ENCODE results near the gene ERCC6.

The ERCC6 gene

DNA sequence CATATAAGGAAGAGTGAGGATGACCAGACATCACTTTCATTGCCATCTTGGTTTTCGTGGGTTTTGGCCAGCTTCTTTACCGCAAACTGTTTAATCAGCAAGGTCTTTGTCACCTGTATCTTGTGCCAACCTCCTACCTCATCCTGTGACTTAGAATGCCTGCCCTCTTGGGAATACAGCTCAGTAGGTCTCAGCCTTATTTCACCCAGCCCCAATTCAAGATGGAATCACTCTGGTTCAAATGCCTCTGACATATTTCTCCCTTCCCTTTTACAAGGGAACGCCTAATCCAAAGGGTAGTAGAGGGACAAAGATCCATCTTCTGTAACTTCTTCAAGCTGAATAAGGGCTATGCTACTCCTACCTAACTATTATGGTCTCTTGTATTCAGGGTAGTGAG, 4.7 kb upstream of the ERCC6 start:
- DNase-seq: no peak

DNA sequence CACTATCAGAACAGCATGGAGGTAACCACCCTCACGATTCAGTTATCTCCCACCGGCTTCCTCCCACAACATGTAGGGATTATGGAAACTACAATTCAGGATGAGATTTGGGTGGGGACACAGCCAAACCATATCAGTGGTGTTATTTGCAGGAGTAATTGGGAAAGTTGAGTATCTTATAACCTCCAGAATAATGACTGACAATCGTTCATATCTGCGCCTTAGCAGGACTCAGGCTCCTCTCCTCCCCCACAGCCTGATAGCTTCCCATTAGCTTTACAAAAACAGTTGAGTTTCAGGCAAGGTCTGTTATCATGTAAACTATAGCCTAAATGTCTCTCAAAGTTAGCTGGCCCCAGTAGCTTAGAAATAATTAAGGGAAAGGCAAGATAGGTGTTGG, 3.4 kb upstream of the ERCC6 start:
- no peak for DNase-seq

- no peak for DNase-seq
Measured at GRCh38 chr10:49541762-49542161, 2.8 kb upstream of the ERCC6 start.

- no peak for DNase-seq
Measured at GRCh38 chr10:49540056-49540797, 1.3 kb upstream of the ERCC6 start.

DNA sequence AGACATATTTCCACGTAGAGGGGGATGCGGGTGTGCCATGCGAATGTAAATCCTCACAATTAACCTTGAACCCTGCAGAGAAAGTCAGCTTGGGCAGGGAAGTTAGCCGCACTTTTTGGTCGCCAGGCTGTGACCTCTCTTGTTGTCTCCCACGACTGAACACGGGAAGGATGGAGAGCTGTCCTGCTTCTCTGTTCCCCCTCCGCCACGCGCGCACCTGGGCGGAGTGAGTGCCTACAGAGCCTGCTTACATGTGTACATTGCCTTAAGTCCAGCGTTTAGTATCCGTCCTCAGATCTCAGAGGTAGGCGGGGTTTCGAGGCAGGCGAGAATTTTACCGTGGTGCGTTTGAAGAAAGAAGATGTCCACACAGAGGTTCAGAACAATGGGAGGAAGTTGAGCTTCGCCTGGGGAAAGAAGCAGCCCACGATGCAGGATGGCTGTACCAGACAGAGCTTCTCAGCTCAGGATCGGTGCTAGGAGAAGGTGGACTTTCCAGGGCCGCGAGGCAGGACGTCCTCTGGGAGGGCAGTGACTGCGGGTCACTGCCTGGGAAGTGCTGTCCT, 482 bp upstream of the ERCC6 start:
- peak in 1 of 2 experiments; percentile 3 for DNase-seq

- DNase-seq: no peak
Measured at GRCh38 chr10:49534670-49535381, 4.1 kb downstream of the ERCC6 start.

DNA sequence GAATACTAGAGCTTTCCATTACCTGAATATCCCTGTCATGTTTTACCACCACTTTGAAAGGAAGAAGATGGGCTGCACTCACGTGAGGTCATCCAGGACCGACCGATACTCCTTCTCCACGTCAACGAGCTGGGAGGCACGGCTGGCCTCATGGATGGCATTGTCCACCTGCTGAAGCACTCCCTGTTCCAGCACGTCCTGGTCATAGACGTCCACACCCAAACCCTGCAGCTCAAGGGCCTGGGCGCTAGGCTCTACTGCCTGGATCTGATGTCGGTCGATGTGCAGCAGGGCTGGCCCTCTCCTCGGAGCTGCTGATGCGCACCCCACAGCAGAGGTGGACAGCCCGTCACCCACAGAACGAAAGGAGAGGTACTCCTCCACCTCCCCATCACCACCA, 6.5 kb downstream of the ERCC6 start:
- no peak for DNase-seq

GRCh38 chr10:49528977-49529506, 9.9 kb downstream of the ERCC6 start:
- no peak for DNase-seq

DNA sequence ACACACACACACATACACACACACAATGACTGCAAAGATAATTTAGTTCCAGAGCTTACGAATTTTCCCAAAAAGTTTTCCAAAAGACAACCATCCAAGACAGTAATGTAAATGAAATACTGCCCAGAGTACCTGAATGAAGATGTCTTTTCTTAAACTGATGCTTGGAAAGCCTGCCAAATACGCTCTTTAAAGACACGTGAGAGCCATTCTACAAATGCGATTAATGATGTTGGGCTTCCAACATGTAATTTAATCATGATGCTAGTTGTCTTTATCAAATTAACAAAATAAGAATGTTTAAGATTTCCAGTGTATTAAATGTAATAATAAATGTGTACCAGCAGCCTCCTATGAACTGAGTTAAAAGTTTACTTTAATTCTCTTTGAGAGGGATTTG, 11.1 kb downstream of the ERCC6 start:
- DNase-seq: no peak

GRCh38 chr10:49527061-49527460, 11.9 kb downstream of the ERCC6 start:
- no peak for DNase-seq

DNA sequence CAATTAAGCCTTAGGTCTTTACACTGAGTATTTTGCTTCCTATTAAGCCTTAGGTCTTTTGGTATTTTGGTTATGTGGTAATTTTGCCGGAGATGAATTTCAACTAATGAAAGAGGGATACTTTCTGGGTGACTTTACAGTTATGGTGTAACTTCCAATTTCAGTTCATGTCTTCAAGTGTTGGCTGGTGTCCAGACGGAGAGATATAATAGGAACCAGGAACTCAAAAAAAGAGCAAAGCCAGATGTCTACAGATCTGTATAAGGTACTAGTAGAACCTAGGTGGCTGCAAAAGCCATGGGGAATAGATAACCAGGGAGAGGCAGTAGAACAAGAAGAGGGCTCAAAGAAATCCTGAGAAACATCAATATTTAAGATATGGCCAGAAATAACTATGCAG, 12.3 kb downstream of the ERCC6 start:
- DNase-seq: no peak

DNA sequence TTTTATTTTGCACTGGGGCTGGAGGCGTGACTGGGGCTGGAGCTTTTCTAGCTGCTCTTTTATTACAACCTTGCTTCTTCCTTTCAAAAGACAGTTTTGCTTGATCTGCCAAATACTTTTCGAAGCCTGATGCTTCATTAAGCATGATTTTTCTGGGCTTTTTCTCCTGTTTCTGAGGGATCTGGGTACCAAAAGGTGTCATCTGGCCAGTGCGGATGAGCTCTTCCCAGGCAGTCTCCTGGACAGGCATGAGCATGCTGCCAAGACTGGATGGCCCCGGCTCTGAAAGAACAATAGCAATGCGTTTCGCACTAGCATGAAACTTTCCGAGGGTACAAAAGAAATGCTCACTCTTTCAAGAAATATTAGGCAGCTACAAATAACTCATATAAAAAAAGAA, 14.4 kb downstream of the ERCC6 start:
- DNase-seq: no peak

- no peak for DNase-seq
Measured at GRCh38 chr10:49523301-49523700, 15.6 kb downstream of the ERCC6 start.

DNA sequence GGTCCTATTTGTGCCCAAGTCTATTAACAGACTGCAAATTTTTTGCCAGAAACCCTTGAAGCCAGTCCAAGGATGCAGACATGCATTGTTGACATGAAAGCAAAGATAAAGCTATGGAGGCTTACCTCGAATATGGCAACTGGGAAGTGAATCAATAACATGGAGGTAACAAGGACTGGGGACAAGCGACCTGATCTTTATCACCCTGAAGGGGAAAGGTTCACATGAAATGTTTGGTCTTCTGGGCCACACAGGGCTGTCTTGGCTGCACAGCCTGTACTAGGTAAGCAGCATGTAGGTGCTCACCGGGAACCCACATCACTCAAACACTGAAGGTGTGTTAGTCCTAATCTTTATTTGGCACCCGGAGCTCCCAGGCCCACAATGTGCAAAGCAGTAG, 17.9 kb downstream of the ERCC6 start:
- DNase-seq: no peak

- DNase-seq: no peak
Measured at GRCh38 chr10:49520122-49520775, 18.7 kb downstream of the ERCC6 start.

DNA sequence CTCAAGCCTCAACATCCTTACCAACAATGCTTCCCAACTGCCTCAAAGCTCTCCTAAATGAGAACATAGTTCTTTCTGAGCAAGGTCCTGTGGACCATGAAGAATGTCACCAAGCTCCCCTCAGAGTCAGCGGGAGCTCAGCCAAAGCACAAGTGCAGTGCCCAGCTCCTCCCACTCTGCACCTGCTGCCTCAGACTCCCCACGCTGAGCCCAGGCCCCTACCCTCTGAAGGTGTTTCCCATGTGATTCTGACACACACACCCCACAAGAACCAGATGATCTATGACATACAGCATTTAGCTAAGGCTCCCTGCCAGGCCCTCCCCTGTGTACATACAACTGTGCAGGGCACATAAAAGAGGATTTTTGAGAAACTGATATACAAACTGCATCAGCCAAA, 19.2 kb downstream of the ERCC6 start:
- DNase-seq: no peak

DNA sequence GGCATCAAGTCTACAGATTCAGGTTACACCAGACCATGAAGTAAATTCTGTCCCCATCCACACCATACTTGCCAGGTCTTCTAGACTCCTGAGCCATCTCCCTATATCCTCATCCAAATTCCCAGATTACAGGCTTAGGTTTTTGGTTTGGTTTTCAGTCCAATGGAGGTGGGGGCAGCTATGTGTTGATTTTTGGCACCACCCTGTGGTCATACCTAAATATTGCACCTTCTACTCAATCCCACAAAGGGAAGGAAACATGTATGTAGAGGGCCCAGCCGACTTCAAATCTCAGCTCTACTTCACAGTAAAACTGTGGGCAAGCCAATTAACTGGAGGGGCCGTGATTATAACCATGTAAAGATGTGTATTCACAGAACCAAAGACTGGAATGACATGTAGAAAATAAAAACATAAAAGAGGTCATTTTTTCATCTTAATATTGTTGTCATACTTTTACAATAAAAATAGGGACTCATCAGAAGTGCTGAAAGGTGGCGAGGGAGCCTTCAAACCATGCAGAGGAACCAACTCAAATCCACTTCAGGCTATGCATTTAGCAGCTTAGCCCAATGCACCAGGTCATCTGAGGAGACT, 19.8 kb downstream of the ERCC6 start:
- DNase-seq: no peak

DNA sequence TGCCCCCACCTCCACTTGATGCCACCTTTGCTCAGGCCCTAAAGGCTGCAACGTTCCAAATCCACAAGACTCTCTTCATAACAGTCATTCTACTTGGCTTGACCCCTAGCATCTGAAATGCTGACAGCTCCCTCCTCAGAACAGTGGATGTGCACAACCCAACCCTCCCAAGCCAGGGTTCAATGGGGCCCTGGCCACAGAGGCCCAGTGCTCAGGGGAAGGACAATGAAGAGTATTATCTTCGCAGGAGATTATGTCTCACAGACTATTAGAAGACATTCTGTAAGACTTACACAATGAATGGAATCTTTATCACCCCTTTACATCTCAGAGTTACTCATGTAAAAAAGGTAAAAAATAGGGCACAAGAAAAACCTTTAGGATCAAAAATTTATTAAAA, 20.4 kb downstream of the ERCC6 start:
- DNase-seq: no peak

DNA sequence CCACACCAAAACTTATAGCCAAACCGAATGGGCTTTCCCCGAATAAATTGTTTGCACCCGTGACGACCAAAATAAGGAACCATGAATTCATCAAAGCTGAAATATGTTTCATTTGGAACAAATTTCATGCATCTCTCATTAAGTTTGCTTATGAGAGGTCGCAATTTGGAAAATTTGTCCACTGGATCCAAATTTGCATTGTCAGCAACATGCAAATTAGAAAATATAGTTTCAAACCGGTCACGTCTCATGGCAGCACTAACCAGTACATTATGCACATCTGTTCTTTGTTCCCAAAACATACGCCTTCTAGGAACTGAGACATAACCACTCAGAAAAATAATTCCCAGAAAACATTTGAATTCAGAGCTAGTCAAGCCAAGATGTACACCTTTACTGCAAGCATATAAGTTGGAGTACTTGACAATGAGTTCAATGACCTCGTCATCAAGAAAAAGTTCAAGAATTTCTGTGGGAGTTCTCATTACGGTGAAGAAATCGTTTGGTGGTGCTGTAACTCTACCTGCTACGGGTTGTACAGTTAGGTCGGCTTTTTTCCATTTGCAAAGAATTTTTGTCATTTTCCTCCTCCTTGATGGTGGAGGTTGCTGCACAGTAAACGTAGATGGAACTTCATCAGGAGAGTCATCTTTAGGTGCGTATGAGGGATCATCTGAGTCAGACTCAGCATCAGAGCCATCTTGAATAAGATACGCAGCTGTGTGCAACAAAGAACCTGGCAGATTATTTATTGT, 22.5 kb downstream of the ERCC6 start:
- no peak for DNase-seq

DNA sequence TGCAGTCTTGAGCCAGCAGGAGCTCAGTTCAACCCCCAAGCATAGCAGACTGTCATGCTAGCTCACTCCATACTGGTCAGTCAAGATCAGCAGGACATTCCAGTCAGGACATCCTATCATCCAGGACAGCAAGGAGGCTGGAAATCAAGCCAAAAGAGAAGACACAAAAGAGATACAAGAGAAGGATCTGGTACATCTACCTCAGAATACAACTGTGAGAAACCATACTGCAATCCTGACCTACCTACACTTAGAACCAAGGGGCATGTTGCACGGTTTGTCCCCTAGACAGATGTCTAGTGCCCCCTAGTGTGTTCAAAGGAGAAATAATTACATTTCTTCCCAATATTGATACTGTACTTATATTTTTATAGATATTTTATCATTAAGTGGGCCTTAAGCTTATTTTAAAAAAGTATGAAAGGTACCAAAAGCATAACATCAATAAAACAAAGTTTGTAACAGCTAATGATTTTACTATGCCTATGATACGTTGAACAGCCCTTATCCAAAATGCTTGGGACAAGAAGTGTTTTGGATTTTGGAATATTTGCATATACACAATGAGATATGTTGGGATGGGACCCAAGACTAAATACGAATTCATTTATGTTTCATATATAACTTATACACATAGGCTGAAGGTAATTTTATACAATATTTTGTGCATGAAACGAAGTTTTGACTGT, 26.7 kb downstream of the ERCC6 start:
- DNase-seq: no peak

- no peak for DNase-seq
Measured at GRCh38 chr10:49509771-49510303, 29.1 kb downstream of the ERCC6 start.

All from stimulated activated CD4-positive, alpha-beta T cell treated with anti-CD3 and anti-CD28 coated beads, Interleukin-4, amount 100 ng/mL, for 4 hours (primary cell).